Stimulated activated CD4-positive, alpha-beta T cell treated with anti-CD3 and anti-CD28 coated beads, TNF-alpha, amount 100 ng/mL, for 48 hours (primary cell): Measurements from ENCODE around the gene TSPAN14.
"Not testable (repeated sequence)": the region's sequence is repeated elsewhere in the genome, so short reads cannot be mapped to it uniquely, and the experiment has no call there.

Experiments used
- DNase-seq, 3 donors: peaks; one replicate each; pipeline ENCODE4 v3.0.0-alpha.2; 2020; ENCODE audit warnings: low read depth in 3 of 3

Gene TSPAN14

GRCh38 chr10:80524190-80524909, 70.2 kb downstream of the TSPAN14 start:
- no peak for DNase-seq

GRCh38 chr10:80526218-80526617, 72.1 kb downstream of the TSPAN14 start:
- no peak for DNase-seq

- no peak for DNase-seq
Observed at GRCh38 chr10:80526742-80527141, 72.6 kb downstream of the TSPAN14 start.

DNA sequence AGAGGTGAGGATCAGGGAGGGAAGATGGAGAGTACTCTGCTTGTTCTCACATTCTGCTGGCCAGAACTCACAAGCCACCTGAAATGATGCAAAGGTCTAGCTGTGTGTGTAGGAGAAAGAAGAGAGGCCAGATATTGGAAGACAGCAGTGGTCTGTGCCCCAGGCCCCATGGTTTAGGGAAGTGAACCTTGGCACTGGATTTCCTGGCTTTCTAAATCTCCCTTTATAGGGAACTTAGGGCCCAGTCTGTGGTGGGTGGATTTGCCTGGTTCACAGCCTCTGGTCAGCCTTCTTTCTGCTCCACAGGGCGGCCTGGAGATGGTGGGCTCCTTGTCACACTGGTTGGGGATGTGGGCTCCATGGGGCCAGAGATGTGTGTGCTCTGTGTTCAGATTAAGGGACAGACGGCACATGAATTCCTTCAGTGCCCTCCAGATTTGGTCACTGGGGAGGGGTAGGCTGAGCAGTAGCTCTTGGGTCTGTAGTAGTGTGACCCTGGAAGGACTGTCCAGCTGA, 74.1 kb downstream of the TSPAN14 start:
- no peak for DNase-seq

DNA sequence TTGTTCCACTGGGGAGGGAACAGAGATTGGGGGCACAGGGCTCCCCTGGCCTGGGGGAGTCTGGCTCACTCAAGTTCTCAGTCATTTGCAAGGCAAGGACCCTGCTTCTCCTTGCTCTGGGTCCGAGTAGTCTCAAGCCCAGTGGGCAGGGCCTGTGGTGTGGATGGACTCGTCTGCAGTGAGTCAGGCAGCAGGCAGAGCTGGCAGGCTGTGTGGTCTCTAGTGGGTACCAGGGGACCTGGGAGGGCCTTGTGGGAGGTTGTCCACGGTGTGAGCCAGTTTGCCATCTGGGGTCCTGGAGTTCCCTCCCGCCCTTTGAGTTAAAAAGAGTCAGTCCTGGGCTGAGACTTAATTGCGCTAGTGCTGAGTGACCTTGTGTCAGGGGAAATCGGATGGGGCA, 74.8 kb downstream of the TSPAN14 start:
- no peak for DNase-seq

- DNase-seq, result no peak
Observed at GRCh38 chr10:80529604-80530003, 75.5 kb downstream of the TSPAN14 start.

DNA sequence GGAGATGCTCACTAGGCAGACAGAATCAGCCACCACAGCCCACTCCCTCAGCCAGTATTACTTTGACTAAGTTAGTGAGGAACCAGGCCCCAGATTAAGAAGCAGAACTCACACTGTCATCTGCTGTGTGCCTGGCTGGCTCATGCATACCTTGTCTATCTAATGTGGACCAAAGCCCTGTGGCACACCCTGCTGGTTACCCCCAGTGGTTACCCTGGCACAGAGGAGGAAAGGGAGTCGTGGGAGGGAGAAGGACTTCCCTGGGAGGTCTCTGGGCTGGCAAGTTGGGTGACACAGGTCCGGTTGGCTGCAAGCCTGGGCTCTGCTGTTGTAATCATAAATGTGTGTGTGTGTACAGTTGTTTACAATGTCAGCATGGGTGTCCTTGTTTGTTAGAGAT, 76.1 kb downstream of the TSPAN14 start:
- peak; percentile 20 to 57 (median 39) for DNase-seq

DNA sequence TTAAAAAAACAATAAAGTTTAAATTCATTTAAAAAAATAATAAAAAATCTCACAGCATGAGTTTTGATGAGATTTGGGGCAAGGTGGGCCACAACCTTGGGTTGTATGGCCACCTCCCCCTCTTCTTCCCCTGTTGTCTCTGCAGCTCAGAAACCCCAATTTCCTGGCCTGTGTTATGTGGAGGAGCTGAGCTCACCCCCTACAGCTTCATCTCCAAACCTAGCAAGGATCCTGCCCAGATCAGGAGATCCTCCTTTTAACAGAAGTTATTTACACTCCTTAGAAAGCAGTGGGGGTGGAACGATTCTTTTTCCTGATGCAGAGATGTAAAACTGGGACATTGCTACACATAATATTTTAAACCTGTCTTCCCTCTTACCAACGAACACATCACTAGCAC, 76.7 kb downstream of the TSPAN14 start:
- no peak for DNase-seq

GRCh38 chr10:80532571-80532970, 78.5 kb downstream of the TSPAN14 start:
- no peak for DNase-seq

GRCh38 chr10:80534059-80534458, 79.9 kb downstream of the TSPAN14 start:
- DNase-seq, result not testable (repeated sequence)

- DNase-seq, result not testable (repeated sequence)
Observed at GRCh38 chr10:80534646-80535045, 80.5 kb downstream of the TSPAN14 start.

DNA sequence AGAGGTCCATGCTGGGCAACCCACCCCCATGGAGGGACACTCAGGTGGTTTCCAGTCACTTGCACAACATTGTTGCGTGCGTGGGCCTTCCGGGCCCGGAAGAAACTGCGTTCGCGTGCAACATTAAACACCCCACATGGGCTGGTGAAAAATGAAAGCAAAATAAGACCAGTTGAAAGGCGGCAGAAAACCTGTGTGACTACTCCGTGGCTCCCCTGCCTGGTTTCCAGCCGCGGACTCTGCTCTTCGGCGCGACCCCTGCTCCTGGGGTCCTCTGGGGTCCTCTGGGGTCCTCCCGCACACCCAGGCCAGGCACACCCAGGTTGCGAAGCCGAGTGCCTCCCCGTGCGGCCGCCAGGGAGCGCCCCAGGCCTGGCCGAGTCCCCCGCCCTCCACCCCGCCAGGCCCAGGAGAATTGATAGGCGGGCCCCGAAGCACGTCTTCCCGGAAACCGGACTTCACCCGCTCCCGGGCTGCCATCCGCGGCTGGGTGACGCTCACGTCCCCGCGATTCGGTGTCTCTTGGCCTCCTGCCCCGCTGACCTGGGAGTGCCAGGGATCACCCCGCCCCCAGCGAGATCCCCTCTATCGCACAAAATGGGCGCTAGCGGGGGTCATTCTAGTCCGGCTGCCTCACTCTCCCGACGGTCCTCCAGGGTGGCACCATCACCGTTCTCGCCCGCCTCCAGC, 81.7 kb downstream of the TSPAN14 start:
- peak; percentile 44 to 72 (median 63) for DNase-seq

GRCh38 chr10:80536361-80536835, 82.3 kb downstream of the TSPAN14 start:
- DNase-seq, result no peak

GRCh38 chr10:80537086-80537735, 83.1 kb downstream of the TSPAN14 start:
- no peak for DNase-seq

DNA sequence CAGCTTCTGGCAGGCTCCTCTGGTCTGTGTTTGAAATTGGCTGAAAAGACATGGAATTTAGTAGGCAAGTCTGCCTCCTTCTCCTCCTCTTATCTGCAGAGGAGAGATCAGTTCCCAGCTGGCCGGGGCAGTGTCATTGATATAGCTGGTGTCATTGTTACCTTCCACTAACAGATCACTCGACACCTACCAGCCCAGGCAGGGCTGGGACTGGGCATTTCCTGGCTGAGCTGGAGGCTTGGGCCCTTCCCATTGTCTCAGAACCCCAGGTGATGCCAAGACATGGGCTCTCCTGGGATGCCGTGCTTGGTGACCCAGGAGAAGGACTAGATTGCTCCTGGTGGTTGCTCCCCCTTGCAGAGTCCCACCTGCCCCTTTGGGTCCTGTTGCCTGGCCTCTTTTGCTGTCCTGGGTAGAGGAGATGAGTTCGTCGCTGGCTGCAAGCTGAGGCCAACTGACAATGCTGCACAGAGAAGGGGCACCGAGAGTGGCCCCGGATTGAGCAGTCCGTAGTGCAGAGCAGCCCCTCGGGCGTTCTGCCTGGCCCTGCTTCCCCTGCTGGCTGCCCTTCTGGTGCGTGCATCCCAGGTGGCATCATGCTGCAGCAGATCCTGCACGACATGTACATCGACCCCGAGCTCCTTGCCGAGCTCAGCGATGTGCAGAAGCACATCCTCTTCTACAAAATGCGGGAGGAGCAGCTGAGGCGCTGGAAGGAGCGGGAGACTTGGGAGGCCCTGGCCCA, 83.8 kb downstream of the TSPAN14 start, which contains the start of gene SH2D4B:
SH2D4B (plus strand) TSS at position 167 of the 745 bp plus-strand sequence; CDS start at position 597, 430 bp downstream.
- DNase-seq, result no peak

DNA sequence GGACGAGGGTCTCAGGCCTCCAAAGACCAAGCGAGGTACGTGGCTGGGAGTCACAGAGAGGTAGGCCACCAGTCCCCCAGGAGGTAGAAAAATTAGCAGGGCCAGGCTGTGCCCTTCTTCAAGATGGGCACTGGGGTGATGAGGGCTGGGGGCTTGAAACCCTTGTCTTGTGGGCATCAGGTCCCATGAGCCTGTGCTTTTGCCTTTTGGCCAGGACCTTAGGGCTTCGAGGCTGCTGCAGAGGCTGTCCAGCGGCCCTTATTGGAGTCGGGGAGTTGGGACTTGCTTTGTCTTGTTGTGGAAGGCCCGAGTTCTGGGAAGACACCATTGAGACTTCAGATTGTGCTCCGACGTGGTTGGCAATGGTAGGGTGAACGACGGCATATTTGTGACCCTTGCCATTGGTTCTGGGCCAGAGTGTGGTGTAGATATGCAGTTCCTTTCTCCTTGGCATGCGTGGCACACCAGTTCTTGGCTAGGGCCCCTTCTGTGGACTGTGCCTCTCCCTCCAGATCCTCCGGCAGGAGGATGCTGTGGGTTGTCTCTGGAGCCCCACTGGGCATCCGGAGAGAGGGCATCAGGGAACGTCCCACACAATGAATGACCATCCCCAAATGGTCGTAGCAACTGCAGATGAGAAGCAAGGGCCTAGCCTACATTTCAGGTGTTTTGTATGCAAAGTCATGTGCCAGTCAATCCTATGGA, 84.5 kb downstream of the TSPAN14 start:
- DNase-seq, result no peak

- DNase-seq, result no peak
Observed at GRCh38 chr10:80539421-80540031, 85.4 kb downstream of the TSPAN14 start.

DNA sequence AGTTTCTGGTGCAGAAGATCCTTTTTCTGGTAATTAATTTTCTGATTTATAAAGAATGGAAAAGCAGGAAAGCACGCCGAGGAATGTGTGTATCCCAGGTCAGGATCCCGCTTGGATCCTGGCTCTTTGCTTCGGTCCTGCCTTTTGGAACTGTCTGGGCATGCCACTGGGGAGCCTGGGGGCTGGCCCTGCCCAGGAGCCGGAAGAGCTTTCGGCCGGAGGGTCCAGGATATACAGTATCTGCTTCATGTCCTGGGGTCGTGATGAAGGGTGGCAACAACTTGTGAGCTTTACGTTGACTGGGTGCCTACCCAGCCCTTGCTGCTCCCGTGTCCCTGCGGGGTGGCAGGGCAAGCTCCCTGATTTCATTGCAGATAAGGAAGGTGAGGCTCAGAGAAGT, 86.0 kb downstream of the TSPAN14 start:
- DNase-seq, result no peak

GRCh38 chr10:80540618-80540980, 86.5 kb downstream of the TSPAN14 start:
- no peak for DNase-seq

- no peak for DNase-seq
Observed at GRCh38 chr10:80540981-80541750, 87.1 kb downstream of the TSPAN14 start.
